Liver (tissue), 9 donors: Measurements from ENCODE around the gene GNA14. TPM values are rescaled to one million over a fixed set of nuclear protein-coding genes. Genes with fewer than 3 reads are reported as not detected.

Source experiments
- DNase-seq: peaks from one replicate; pipeline ENCODE4 v3.0.0-alpha.2; 2017; ENCODE audit warnings: low spot score
- H3K27ac ChIP-seq, 2 donors: one replicate each; pipeline ENCODE4 v1.7.0; 2013; ENCODE audit warnings: inconsistent platforms in 2 of 2, low read length in 2 of 2, control low read depth in 1 of 2, low read depth in 1 of 2, mild to moderate bottlenecking in 1 of 2
- H3K27me3 ChIP-seq, 4 donors: one replicate each; pipeline versions ENCODE4 v1.6.1 to v1.7.0; 2013; ENCODE audit warnings: low read length in 3 of 4, inconsistent platforms in 1 of 4, mild to moderate bottlenecking in 1 of 4, moderate library complexity in 1 of 4; ENCODE audit not compliant: control insufficient read depth in 4 of 4, insufficient read depth in 4 of 4
- H3K36me3 ChIP-seq, 4 donors: one replicate each; pipeline versions ENCODE4 v1.6.1 to v1.7.0; 2013; ENCODE audit warnings: low read length in 3 of 4, mild to moderate bottlenecking in 3 of 4, low read depth in 1 of 4, moderate library complexity in 1 of 4; ENCODE audit not compliant: control insufficient read depth in 4 of 4, insufficient read depth in 3 of 4
- H3K4me1 ChIP-seq, 4 donors: one replicate each; pipeline versions ENCODE4 v1.6.1 to v1.7.0; 2013; ENCODE audit warnings: low read length in 3 of 4, mild to moderate bottlenecking in 3 of 4, moderate library complexity in 1 of 4; ENCODE audit not compliant: control insufficient read depth in 4 of 4, insufficient read depth in 4 of 4
- H3K4me3 ChIP-seq, 3 donors: one replicate each; pipeline versions ENCODE4 v1.6.1 to v1.7.0; 2013; ENCODE audit warnings: low read length in 3 of 3, control low read depth in 1 of 3, low read depth in 1 of 3, mild to moderate bottlenecking in 1 of 3
- H3K9ac ChIP-seq, 2 donors: one replicate each; pipeline ENCODE4 v1.7.0; 2013; ENCODE audit warnings: low read length in 2 of 2, mild to moderate bottlenecking in 2 of 2, moderate library complexity in 2 of 2, control low read depth in 1 of 2, low read depth in 1 of 2
- H3K9me3 ChIP-seq, 4 donors: one replicate each; pipeline versions ENCODE4 v1.6.1 to v1.7.0; 2013; ENCODE audit warnings: low read length in 3 of 4; ENCODE audit not compliant: control insufficient read depth in 4 of 4
- CTCF ChIP-seq: fragments of 150-350 bp; IDR thresholded peaks from 2 replicates; pipeline ENCODE4 v1.5.1; 2017; ENCODE audit warnings: improper control_type of control experiment, low read depth, low read length; ENCODE audit not compliant: missing input control
- EGR1 ChIP-seq, 2 donors: IDR thresholded peaks; 2 replicates each; pipeline ENCODE4 v1.6.1; 2016 to 2018; ENCODE audit warnings: antibody characterized with exemption in 2 of 2, low read depth in 2 of 2
- FOXA1 ChIP-seq: IDR thresholded peaks from 2 replicates; pipeline ENCODE4 v1.6.1; 2016; ENCODE audit warnings: antibody characterized with exemption
- FOXA2 ChIP-seq: IDR thresholded peaks from 2 replicates; pipeline ENCODE4 v1.6.1; 2016; ENCODE audit warnings: antibody characterized with exemption
- GABPA ChIP-seq, 2 donors: IDR thresholded peaks in 1 of 2; conservative IDR thresholded peaks in 1 of 2; 2 replicates each; pipeline ENCODE4 v1.6.1; 2016; ENCODE audit warnings: antibody characterized with exemption in 2 of 2, mild to moderate bottlenecking in 1 of 2, moderate library complexity in 1 of 2
- HNF4A ChIP-seq, 2 donors: conservative IDR thresholded peaks; 2 replicates each; pipeline ENCODE4 v1.6.1; 2016; ENCODE audit warnings: antibody characterized with exemption in 2 of 2, mild to moderate bottlenecking in 2 of 2
- HNF4G ChIP-seq: IDR thresholded peaks from 2 replicates; pipeline ENCODE4 v1.6.1; 2016; ENCODE audit warnings: antibody characterized with exemption
- JUND ChIP-seq, 2 donors: IDR thresholded peaks; 2 replicates each; pipeline ENCODE4 v1.6.1; 2016; ENCODE audit warnings: antibody characterized with exemption in 2 of 2
- NR2F2 ChIP-seq: IDR thresholded peaks from 2 replicates; pipeline ENCODE4 v1.6.1; 2016; ENCODE audit warnings: antibody characterized with exemption
- RAD21 ChIP-seq, 2 donors: IDR thresholded peaks; 2 replicates each; pipeline ENCODE4 v1.6.1; 2016; ENCODE audit warnings: antibody characterized with exemption in 2 of 2, mild to moderate bottlenecking in 2 of 2
- RXRA ChIP-seq, 2 donors: IDR thresholded peaks; 2 replicates each; pipeline ENCODE4 v1.6.1; 2017 to 2018; ENCODE audit warnings: antibody characterized with exemption in 2 of 2, mild to moderate bottlenecking in 1 of 2
- SP1 ChIP-seq: IDR thresholded peaks from 2 replicates; pipeline ENCODE4 v1.6.1; 2018; ENCODE audit warnings: antibody characterized with exemption, mild to moderate bottlenecking
- TAF1 ChIP-seq: conservative IDR thresholded peaks from 2 replicates; pipeline ENCODE4 v1.6.1; 2016; ENCODE audit warnings: antibody characterized with exemption, mild to moderate bottlenecking
- YY1 ChIP-seq: IDR thresholded peaks from 2 replicates; pipeline ENCODE4 v1.6.1; 2016; ENCODE audit warnings: antibody characterized with exemption, mild to moderate bottlenecking
- ZBTB33 ChIP-seq: IDR thresholded peaks from 2 replicates; pipeline ENCODE4 v1.6.1; 2016; ENCODE audit warnings: antibody characterized with exemption
- WGBS: extraction: QIAGEN DNeasy Blood & Tissue Kit; methylation state at CpG from one replicate; pipeline ENCODE4 v1.1.7; 2013; 5-methylcytosine and 5-hydroxymethylcytosine counted together
- polyA plus RNA-seq, 2 donors: library from polyadenylated mRNA; stranded (reverse) in 1 of 2; unstranded in 1 of 2; fragments of 200-250 nt in 1 of 2; fragments of >200 nt in 1 of 2; fragmentation: Nextera tagmentation in 1 of 2; extraction: Ambion mirVana in 1 of 2; gene quantifications; one replicate each; pipeline versions ENCODE4 v1.2.1 to v1.2.3, GENCODE V29; 2013 to 2015
- total RNA-seq, 2 donors: library from RNA; depleted of rRNA; stranded (reverse); fragments of >200 nt; gene quantifications; one replicate each; pipeline ENCODE4 v1.2.3, GENCODE V29; 2014
- TF ChIP-seq, protein P1 (sequence below): IDR thresholded peaks from 2 replicates; pipeline ENCODE4 v1.6.1; 2016; ENCODE audit warnings: antibody characterized with exemption, mild to moderate bottlenecking
- TF ChIP-seq, protein P2 (sequence below): IDR thresholded peaks from 2 replicates; pipeline ENCODE4 v1.6.1; 2016; ENCODE audit warnings: antibody characterized with exemption
- TF ChIP-seq, protein P3 (sequence below): IDR thresholded peaks from 2 replicates; pipeline ENCODE4 v1.6.1; 2016; ENCODE audit warnings: antibody characterized with exemption
- donor health status: healthy.
- donor health status: healthy.
- donor health status: healthy.
- donor health status: healthy.
- donor health status: healthy.

The GNA14 gene
- total and polyA plus RNA-seq, 4 donors: 1.1 to 5.4 (median 2.9) TPM

DNA sequence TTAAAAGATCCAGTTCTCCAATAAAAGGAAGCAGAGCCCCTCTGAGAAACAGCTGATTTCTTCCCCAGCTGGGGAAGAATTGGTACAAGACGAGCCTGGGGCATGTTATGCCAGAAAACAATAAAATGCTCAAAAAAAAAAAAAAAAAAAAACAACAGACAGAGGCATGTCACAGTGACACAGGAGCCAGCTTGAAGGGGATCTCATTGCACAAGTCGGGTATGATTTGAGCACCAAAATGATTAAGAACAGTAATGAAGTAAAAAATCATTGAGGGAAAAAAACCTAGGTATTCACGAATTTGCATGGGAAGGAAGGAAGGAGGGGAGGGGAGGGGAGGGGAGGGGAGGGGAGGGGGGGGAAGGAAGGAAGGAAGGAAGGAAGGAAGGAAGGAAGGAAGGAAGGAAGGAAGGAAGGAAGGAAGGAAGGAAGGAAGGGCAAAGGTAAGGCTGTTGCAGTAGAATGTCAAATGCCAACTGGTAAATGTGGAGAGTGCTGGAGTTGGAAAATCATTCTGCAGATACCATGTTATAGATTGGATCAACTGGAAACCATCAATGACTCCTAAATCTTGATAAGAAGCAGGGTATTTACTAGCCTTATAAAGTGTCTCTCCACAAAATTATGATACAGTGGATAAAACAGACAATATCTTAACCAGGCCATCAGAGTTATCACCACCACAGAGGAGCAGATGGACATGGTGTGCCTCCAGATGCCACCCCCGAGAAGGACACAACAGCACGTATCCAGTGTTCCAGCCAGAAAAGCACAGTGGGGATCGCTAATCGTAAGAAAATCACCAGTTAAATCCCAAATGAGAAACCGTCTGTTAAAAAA, 7.2 kb downstream of the GNA14 start:
- no peak for TF ChIP-seq NR2F2
- TF ChIP-seq SP1: no peak
- TF ChIP-seq, protein P1, sequence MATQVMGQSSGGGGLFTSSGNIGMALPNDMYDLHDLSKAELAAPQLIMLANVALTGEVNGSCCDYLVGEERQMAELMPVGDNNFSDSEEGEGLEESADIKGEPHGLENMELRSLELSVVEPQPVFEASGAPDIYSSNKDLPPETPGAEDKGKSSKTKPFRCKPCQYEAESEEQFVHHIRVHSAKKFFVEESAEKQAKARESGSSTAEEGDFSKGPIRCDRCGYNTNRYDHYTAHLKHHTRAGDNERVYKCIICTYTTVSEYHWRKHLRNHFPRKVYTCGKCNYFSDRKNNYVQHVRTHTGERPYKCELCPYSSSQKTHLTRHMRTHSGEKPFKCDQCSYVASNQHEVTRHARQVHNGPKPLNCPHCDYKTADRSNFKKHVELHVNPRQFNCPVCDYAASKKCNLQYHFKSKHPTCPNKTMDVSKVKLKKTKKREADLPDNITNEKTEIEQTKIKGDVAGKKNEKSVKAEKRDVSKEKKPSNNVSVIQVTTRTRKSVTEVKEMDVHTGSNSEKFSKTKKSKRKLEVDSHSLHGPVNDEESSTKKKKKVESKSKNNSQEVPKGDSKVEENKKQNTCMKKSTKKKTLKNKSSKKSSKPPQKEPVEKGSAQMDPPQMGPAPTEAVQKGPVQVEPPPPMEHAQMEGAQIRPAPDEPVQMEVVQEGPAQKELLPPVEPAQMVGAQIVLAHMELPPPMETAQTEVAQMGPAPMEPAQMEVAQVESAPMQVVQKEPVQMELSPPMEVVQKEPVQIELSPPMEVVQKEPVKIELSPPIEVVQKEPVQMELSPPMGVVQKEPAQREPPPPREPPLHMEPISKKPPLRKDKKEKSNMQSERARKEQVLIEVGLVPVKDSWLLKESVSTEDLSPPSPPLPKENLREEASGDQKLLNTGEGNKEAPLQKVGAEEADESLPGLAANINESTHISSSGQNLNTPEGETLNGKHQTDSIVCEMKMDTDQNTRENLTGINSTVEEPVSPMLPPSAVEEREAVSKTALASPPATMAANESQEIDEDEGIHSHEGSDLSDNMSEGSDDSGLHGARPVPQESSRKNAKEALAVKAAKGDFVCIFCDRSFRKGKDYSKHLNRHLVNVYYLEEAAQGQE: no peak
- TF ChIP-seq, protein P2, sequence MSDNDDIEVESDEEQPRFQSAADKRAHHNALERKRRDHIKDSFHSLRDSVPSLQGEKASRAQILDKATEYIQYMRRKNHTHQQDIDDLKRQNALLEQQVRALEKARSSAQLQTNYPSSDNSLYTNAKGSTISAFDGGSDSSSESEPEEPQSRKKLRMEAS: no peak
- TF ChIP-seq HNF4A (conservative IDR thresholded peaks at IDR 0.05): no peak
- TF ChIP-seq HNF4G: no peak
- no peak for TF ChIP-seq FOXA1
- no peak for TF ChIP-seq JUND (IDR thresholded peaks at IDR 0.05)
- TF ChIP-seq, protein P3, sequence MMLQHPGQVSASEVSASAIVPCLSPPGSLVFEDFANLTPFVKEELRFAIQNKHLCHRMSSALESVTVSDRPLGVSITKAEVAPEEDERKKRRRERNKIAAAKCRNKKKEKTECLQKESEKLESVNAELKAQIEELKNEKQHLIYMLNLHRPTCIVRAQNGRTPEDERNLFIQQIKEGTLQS: no peak
- TF ChIP-seq RXRA (IDR thresholded peaks at IDR 0.05): no peak
- TF ChIP-seq GABPA (IDR thresholded peaks at IDR 0.05 in 1 of 2, conservative IDR thresholded peaks at IDR 0.05 in 1 of 2): no peak
- no peak for TF ChIP-seq TAF1
- TF ChIP-seq EGR1 (IDR thresholded peaks at IDR 0.05; ENCODE audit: low read depth in 2 of 2): no peak
- no peak for TF ChIP-seq FOXA2
- no peak for TF ChIP-seq ZBTB33
- no peak for TF ChIP-seq YY1
- TF ChIP-seq RAD21 (IDR thresholded peaks at IDR 0.05): no peak
- TF ChIP-seq CTCF: no peak
- DNase-seq: no peak
- Histone ChIP-seq H3K9me3 (no peaks in the 10 kb centered on the region), H3K4me1 (peaks cover 0 to 3% (median 0%) of the 10 kb centered on the region in 4 donors), H3K4me3 (no peak overlapping the region), H3K27me3 (no peaks in the 10 kb centered on the region), H3K27ac (no peak overlapping the region), H3K36me3 (no peaks in the 10 kb centered on the region), H3K9ac (no peak overlapping the region)
- WGBS: 81% methylated on average over 8 of the region's 8 CpGs
